Left ventricle myocardium inferior (tissue), 1 donor: Measurements from ENCODE around the gene SKIL. TPM values are rescaled to one million over a fixed set of nuclear protein-coding genes. Genes with fewer than 3 reads are reported as not detected.
"Not testable (repeated sequence)": the region's sequence is repeated elsewhere in the genome, so short reads cannot be mapped to it uniquely, and the experiment has no call there.

Source experiments
- DNase-seq: peaks from one replicate; pipeline ENCODE4 v3.0.0-alpha.2; 2020
- H3K27ac ChIP-seq: fragments of 200-600 bp; replicated peaks from 2 replicates; pipeline ENCODE4 v1.8.0; 2021
- H3K27me3 ChIP-seq: fragments of 200-600 bp; 2 replicates; pipeline ENCODE4 v1.8.0; 2021; ENCODE audit warnings: low read depth
- H3K36me3 ChIP-seq: fragments of 200-600 bp; 2 replicates; pipeline ENCODE4 v1.8.0; 2021
- H3K4me1 ChIP-seq: fragments of 200-600 bp; 2 replicates; pipeline ENCODE4 v1.8.0; 2021
- H3K4me3 ChIP-seq: fragments of 200-600 bp; 2 replicates; pipeline ENCODE4 v1.8.0; 2021; ENCODE audit warnings: mild to moderate bottlenecking, moderate library complexity
- H3K9me3 ChIP-seq: fragments of 200-600 bp; replicated peaks from 2 replicates; pipeline ENCODE4 v1.8.0; 2021
- CTCF ChIP-seq: fragments of 200-600 bp; IDR thresholded peaks from 2 replicates; pipeline ENCODE4 v1.8.0; 2021; ENCODE audit warnings: antibody characterized with exemption, mild to moderate bottlenecking, borderline replicate concordance
- intact Hi-C: fragments of 100-400 bp; cut with micrococcal nuclease; formaldehyde crosslinking; loops from one replicate; pipeline ENCODE4 v1.11.0; 2022
- total RNA-seq: library from RNA; stranded (reverse); fragmentation: NEBNext Ultra II Directional; extraction: Animal tissue kit (Norgen Biotek cat#: 25700); gene quantifications from one replicate; pipeline ENCODE4 v1.2.1, GENCODE V29; 2021
- donor health status: DM: no; HTN: yes; CAD: no; lungs with severe emphysema.

Gene SKIL
- total RNA-seq, 1 donor from 2014 or later = 21.5 TPM

GRCh38 chr3:170322566-170323269 lies 34.8 kb upstream of the SKIL start:
- Histone ChIP-seq H3K36me3 (no peaks in the 10 kb centered on the region), H3K9me3 (peaks cover 10% of the 10 kb centered on the region), H3K27ac (no peak overlapping the region), H3K4me1 (peaks cover 7% of the 10 kb centered on the region), H3K27me3 (no peaks in the 10 kb centered on the region), H3K4me3 (no peak overlapping the region)
- intact Hi-C loops = no loop called here
- DNase-seq = no peak
- TF ChIP-seq CTCF = no peak

DNA sequence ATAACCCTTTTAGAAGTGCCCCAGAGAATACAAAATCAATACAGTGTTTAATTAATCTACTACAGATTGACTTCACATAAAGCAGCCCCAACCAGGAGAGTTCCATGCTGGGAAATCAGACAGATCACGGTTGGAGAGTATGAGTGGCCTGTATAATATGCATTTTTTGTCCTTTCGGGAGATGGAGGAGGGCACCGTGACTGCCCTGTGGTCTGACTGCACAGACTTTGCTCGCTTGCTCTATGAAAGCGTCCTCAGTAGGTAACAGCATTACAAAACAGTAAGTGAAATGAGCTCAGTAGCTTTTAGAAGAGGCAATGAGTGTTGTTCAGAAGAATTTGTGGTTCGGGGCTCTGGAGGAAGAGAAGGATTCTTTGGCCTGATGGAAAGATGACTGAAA lies 34.2 kb upstream of the SKIL start:
- intact Hi-C loops = no loop called here

GRCh38 chr3:170324962-170325361 lies 32.6 kb upstream of the SKIL start:
- peaks cover 7% of the 10 kb centered on the region for H3K4me1 ChIP-seq
- no peak overlapping the region for H3K27ac ChIP-seq
- H3K9me3 ChIP-seq = peaks cover 21% of the 10 kb centered on the region
- no peak for DNase-seq
- intact Hi-C loops = no loop called here
- no peak for TF ChIP-seq CTCF
- no peaks in the 10 kb centered on the region for H3K27me3 ChIP-seq
- no peak overlapping the region for H3K4me3 ChIP-seq
- no peaks in the 10 kb centered on the region for H3K36me3 ChIP-seq

More for the DNA sequence above, 34.2 kb upstream of the SKIL start:
- no peak for TF ChIP-seq CTCF
- Histone ChIP-seq H3K36me3 (no peaks in the 10 kb centered on the region), H3K27ac (no peak overlapping the region), H3K9me3 (peaks cover 15% of the 10 kb centered on the region), H3K4me3 (no peak overlapping the region), H3K4me1 (peaks cover 7% of the 10 kb centered on the region), H3K27me3 (no peaks in the 10 kb centered on the region)
- DNase-seq = no peak

DNA sequence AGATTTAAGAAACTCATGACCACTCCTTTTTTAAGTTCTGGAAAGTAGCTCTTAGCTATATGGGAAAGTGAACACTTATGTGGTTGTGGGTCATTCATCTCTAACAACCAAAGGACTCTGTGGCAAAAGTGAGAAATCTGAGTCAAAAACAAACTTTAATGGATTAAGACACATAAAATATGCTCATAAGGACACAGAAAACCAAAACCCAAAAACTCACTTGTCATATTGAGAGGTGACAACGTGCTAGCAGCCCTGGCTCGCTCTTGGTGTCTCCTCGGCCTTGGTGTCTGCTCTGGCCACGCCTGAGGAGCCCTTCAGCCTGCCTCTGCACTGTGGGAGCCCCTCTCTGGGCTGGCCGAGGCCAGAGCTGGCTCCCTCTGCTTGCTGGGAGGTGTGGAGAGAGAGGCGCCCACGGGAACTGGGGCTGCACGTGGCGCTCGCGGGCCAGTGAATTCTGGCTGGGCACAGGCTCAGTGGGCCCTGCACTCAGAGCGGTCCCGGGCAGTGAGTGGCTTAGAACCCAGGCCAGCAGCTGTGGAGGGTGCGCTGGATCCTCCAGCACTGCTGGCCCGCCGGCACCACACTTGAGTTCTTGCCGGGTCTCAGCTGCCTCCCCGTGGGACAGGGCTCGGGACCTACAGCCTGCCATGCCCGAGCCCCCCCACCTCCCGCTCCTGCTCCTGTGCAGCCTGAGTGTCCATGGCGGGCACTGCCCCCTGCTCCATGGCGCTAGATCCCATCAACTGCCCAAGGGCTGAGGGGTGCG lies 30.3 kb upstream of the SKIL start:
- Histone ChIP-seq H3K9me3 (peaks cover 21% of the 10 kb centered on the region), H3K36me3 (no peaks in the 10 kb centered on the region), H3K27ac (no peak overlapping the region), H3K27me3 (no peaks in the 10 kb centered on the region), H3K4me1 (peaks cover 4% of the 10 kb centered on the region), H3K4me3 (no peak overlapping the region)
- no peak for TF ChIP-seq CTCF
- intact Hi-C loops = no loop called here
- DNase-seq = no peak

- intact Hi-C loops, H3K36me3 ChIP-seq, H3K27ac ChIP-seq, DNase-seq, H3K27me3 ChIP-seq, H3K4me3 ChIP-seq, H3K4me1 ChIP-seq: not testable (repeated sequence)
- H3K9me3 ChIP-seq = peaks cover 21% of the 10 kb centered on the region
Observed at GRCh38 chr3:170327868-170328548, 29.5 kb upstream of the SKIL start.
